IMR-90 (cell line): ENCODE results near the gene SHB. TPM values are rescaled to one million over a fixed set of nuclear protein-coding genes. Genes with fewer than 3 reads are reported as not detected.

Experiments
- ATAC-seq: fragments of 200-7000 bp; cut with Tn5 transposase; 2 replicates; pipeline ENCODE4 v1.9.1; 2020; ENCODE audit warnings: low read depth, mild to moderate bottlenecking, moderate library complexity
- BruUV-seq: library from RNA; stranded (reverse); fragments of 400-500 nt; replicated peaks from 2 replicates; lab custom pipeline; 2021; lab: Mats Ljungman, UMichigan
- CTCF ChIA-PET: fragments of 300-600 bp; formaldehyde crosslinking; extraction: SDS; loops from one replicate; lab custom pipeline; 2021; ENCODE audit warnings: antibody characterized with exemption; lab: Yijun Ruan, JAX
- POLR2A ChIA-PET: fragments of 300-600 bp; sonication (Branson Sonifier 250); formaldehyde crosslinking; loops from one replicate; lab custom pipeline; 2022; ENCODE audit warnings: antibody characterized with exemption; ENCODE audit not compliant: unreplicated experiment; lab: Charles Lee
- DNase-seq: peaks from one replicate; pipeline ENCODE4 v3.0.0; 2013
- H2AFZ ChIP-seq: replicated peaks from 2 replicates; pipeline ENCODE3; 2013; ENCODE audit warnings: low read length, mild to moderate bottlenecking; ENCODE audit not compliant: poor library complexity
- H2AK5ac ChIP-seq: 2 replicates; pipeline ENCODE4 v1.6.1; 2013; ENCODE audit warnings: low read depth, low read length, inconsistent platforms
- H2AK9ac ChIP-seq: replicated peaks from 2 replicates; pipeline ENCODE3; 2013; ENCODE audit warnings: mild to moderate bottlenecking, low read depth, low read length, moderate library complexity; ENCODE audit not compliant: poor library complexity
- H2BK120ac ChIP-seq: 2 replicates; pipeline ENCODE4 v1.6.1; 2013; ENCODE audit warnings: low read depth, low read length, inconsistent platforms
- H2BK15ac ChIP-seq: 3 replicates; pipeline ENCODE4 v1.6.1; 2013; ENCODE audit warnings: low read depth, low read length, inconsistent platforms
- H2BK20ac ChIP-seq: 2 replicates; pipeline ENCODE4 v1.6.1; 2013; ENCODE audit warnings: low read depth, mild to moderate bottlenecking, inconsistent platforms, low read length, moderate library complexity
- H2BK5ac ChIP-seq: 2 replicates; pipeline ENCODE4 v1.6.1; 2013; ENCODE audit warnings: mild to moderate bottlenecking, low read depth, low read length, inconsistent platforms; ENCODE audit not compliant: poor library complexity, severe bottlenecking
- H3K14ac ChIP-seq: replicated peaks from 2 replicates; pipeline ENCODE4 v1.6.1; 2013; ENCODE audit warnings: low read depth, low read length, inconsistent platforms
- H3K18ac ChIP-seq: 2 replicates; pipeline ENCODE4 v1.6.1; 2013; ENCODE audit warnings: low read depth, low read length, control low read depth
- H3K23ac ChIP-seq: 2 replicates; pipeline ENCODE4 v1.6.1; 2013; ENCODE audit warnings: low read depth, low read length, inconsistent platforms
- H3K27ac ChIP-seq: 2 replicates; pipeline ENCODE4 v1.5.1; 2013; ENCODE audit warnings: mild to moderate bottlenecking, control low read depth, low read length; ENCODE audit not compliant: insufficient read depth
- H3K27me3 ChIP-seq: 2 replicates; pipeline ENCODE4 v1.6.1; 2013; ENCODE audit warnings: low read length; ENCODE audit not compliant: control insufficient read depth, insufficient read depth
- H3K36me3 ChIP-seq: 2 replicates; pipeline ENCODE4 v1.6.1; 2013; ENCODE audit warnings: low read length, mixed read lengths; ENCODE audit not compliant: control insufficient read depth, insufficient read depth
- H3K4ac ChIP-seq: 2 replicates; pipeline ENCODE4 v1.6.1; 2013; ENCODE audit warnings: low read depth, low read length, inconsistent platforms
- H3K4me1 ChIP-seq: 2 replicates; pipeline ENCODE4 v1.6.1; 2013; ENCODE audit warnings: low read length, mixed read lengths; ENCODE audit not compliant: control insufficient read depth, insufficient read depth
- H3K4me2 ChIP-seq: 2 replicates; pipeline ENCODE4 v1.6.1; 2013; ENCODE audit warnings: low read depth, mild to moderate bottlenecking, control low read depth, low read length, moderate library complexity
- H3K4me3 ChIP-seq: 2 replicates; pipeline ENCODE4 v1.5.1; 2013; ENCODE audit warnings: low read depth, mild to moderate bottlenecking, control low read depth, low read length, moderate library complexity; ENCODE audit not compliant: insufficient read depth
- H3K56ac ChIP-seq: 2 replicates; pipeline ENCODE4 v1.6.1; 2013; ENCODE audit warnings: low read length, inconsistent platforms; ENCODE audit not compliant: insufficient read depth; ENCODE audit errors: extremely low read depth
- H3K79me1 ChIP-seq, 2 experiments: 2 replicates each; pipeline ENCODE4 v1.6.1; 2013; ENCODE audit warnings: low read length in 2 of 2, inconsistent platforms in 1 of 2, low read depth in 1 of 2
- H3K9ac ChIP-seq: 2 replicates; pipeline ENCODE4 v1.6.1; 2013; ENCODE audit warnings: low read depth, low read length, control low read depth
- H3K9me1 ChIP-seq: 2 replicates; pipeline ENCODE4 v1.6.1; 2013; ENCODE audit warnings: low read length, inconsistent platforms; ENCODE audit not compliant: insufficient read depth
- H3K9me3 ChIP-seq: 2 replicates; pipeline ENCODE4 v1.6.1; 2013; ENCODE audit warnings: low read length; ENCODE audit not compliant: control insufficient read depth, insufficient read depth
- H4K20me1 ChIP-seq: 2 replicates; pipeline ENCODE4 v1.6.1; 2013; ENCODE audit warnings: low read length, inconsistent platforms; ENCODE audit not compliant: insufficient read depth
- H4K5ac ChIP-seq: 2 replicates; pipeline ENCODE4 v1.6.1; 2013; ENCODE audit warnings: mild to moderate bottlenecking, low read depth, low read length, control low read depth
- H4K8ac ChIP-seq, 2 experiments: 2 replicates each; pipeline ENCODE4 v1.6.1; 2013; ENCODE audit warnings: low read depth in 2 of 2, low read length in 2 of 2, control low read depth in 1 of 2, inconsistent platforms in 1 of 2
- H4K91ac ChIP-seq: 2 replicates; pipeline ENCODE4 v1.6.1; 2013; ENCODE audit warnings: low read depth, low read length, inconsistent platforms; ENCODE audit not compliant: insufficient read depth
- BHLHE40 ChIP-seq: fragments of 150-350 bp; IDR thresholded peaks from 2 replicates; pipeline ENCODE4 v1.6.1; 2016; ENCODE audit warnings: mild to moderate bottlenecking, low read depth, low read length
- CTCF ChIP-seq: conservative IDR thresholded peaks from 2 replicates; pipeline ENCODE4 v1.5.1; 2012; ENCODE audit warnings: mild to moderate bottlenecking, low read depth, low read length, improper control_type of control experiment
- FOS ChIP-seq: fragments of 150-350 bp; IDR thresholded peaks from 2 replicates; pipeline ENCODE4 v1.6.1; 2016; ENCODE audit warnings: low read depth, low read length
- MAZ ChIP-seq: IDR thresholded peaks from 2 replicates; pipeline ENCODE4 v1.6.1; 2012; ENCODE audit warnings: low read depth, mild to moderate bottlenecking, low read length, improper control_type of control experiment, moderate library complexity, borderline replicate concordance
- POLR2A ChIP-seq: IDR thresholded peaks from 2 replicates; pipeline ENCODE4 v1.6.1; 2012; ENCODE audit warnings: mild to moderate bottlenecking, low read depth, low read length
- RAD21 ChIP-seq: IDR thresholded peaks from 2 replicates; pipeline ENCODE4 v1.6.1; 2012; ENCODE audit warnings: low read length, improper control_type of control experiment
- SMC3 ChIP-seq: fragments of 150-350 bp; IDR thresholded peaks from 2 replicates; pipeline ENCODE4 v1.6.1; 2016; ENCODE audit warnings: low read depth, mild to moderate bottlenecking, antibody characterized with exemption, low read length, moderate library complexity
- WGBS, 2 experiments: methylation state at CpG; one replicate each; pipeline versions ENCODE4 v1.1.5 to v1.1.7; 2013; ENCODE audit warnings: missing lambda C conversion rate in 2 of 2; ENCODE audit not compliant: insufficient read length in 1 of 2; ENCODE audit errors: extremely low coverage in 2 of 2; 5-methylcytosine and 5-hydroxymethylcytosine counted together
- dilution Hi-C: fragments of 300-500 bp; cut with HindIII; formaldehyde crosslinking; loops from one replicate; pipeline ENCODE4 v1.14.3; 2018; ENCODE audit warnings: low sequenced_read_pairs; ENCODE audit not compliant: unreplicated experiment
- in situ Hi-C: fragments of 300-500 bp; cut with MboI; formaldehyde crosslinking; loops from 3 replicates; pipeline ENCODE4 v1.14.3; 2019; ENCODE audit warnings: low sequenced_read_pairs, inconsistent platforms, mixed read lengths
- intact Hi-C: fragments of 100-400 bp; cut with micrococcal nuclease; formaldehyde crosslinking; loops from 2 replicates; pipeline ENCODE4 v1.10.0; 2022
- polyA plus RNA-seq, 3 experiments: library from polyadenylated mRNA; depleted of rRNA; stranded (reverse); fragments of >200 nt; gene quantifications; 2 replicates each; pipeline ENCODE4 v1.2.3, GENCODE V29; 2012; ENCODE audit warnings: low replicate concordance in 1 of 3
- total RNA-seq: library from RNA; depleted of rRNA; stranded (reverse); fragments of >200 nt; gene quantifications from 2 replicates; pipeline ENCODE4 v1.2.3, GENCODE V29; 2012

The SHB gene
- total and polyA plus RNA-seq, 2 of the 4 experiments (the other 2 are of a cell fraction): 6.1 to 20.4 TPM

DNA sequence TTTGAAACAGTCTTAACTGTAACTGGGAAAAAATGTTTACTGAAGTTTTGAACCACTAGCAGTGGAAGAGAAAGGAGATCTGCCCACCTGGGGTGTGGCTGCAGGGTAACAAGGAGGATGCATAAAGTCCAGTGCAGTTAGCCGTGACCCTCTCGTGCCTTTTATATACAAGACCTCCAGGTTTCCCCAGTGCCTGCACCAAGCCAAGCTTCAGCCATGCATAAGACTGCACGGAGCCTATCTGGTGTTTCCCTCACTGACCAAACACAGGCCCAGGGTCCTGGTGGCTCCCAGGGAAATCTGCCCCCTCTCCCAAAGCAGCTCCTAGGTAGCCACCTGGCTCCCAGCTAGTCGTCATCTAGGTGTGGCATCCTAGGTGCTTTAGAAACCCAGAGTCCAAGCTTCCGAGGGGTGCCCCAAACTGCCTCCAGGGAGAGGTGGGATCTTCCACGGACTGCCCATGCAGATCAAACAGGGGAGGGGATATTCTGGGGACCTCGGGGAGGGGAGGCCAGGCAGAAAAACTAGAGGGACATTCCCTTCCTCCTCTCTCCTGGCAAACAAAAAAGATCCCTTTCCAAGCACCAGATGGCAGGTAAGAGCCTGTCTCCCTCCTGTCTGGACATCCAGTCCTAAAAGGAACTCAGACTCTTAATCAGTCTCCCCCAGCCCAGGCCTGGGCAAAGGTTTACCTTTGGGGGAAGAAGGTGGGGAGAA lies 2.7 kb downstream of the SHB start:
- peak overlapping the region; percentile 93 for H3K4me2 ChIP-seq
- peak overlapping the region; percentile 47 for H3K18ac ChIP-seq
- H2BK5ac ChIP-seq: peak overlapping the region; percentile 79
- H2BK15ac ChIP-seq: peak overlapping the region; percentile 55; the same call in 1 of the 3 replicates
- dilution Hi-C loops: loop anchor here (25.0 kb wide), 1 partner anchor 129 kb away; no protein-coding TSS in a partner anchor
- peak overlapping the region; percentile 57; the same call in 1 of the 2 replicates for H3K56ac ChIP-seq
- no peak for ATAC-seq
- no peaks in the 10 kb centered on the region for H3K27me3 ChIP-seq
- peaks cover 31% of the 10 kb centered on the region for H3K4me1 ChIP-seq
- in situ Hi-C loops: loop anchor here (10.0 to 25.0 kb wide), 2 partner anchors 142 to 579 kb away; partner anchors contain the start of gene POLR1E
- H2AK5ac ChIP-seq: peak overlapping the region; percentile 71
- peaks cover 37% of the 10 kb centered on the region for H3K9me1 ChIP-seq
- H3K9ac ChIP-seq: peak overlapping the region; percentile 98
- H3K27ac ChIP-seq: peak overlapping the region; percentile 87
- WGBS, 2 experiments: no CpG with 5 or more reads among the region's 7 CpGs
- TSS peak; percentile 13 for BruUV-seq
- peaks cover 12% of the 10 kb centered on the region for H3K36me3 ChIP-seq
- peak overlapping the region; percentile 81 for H3K4ac ChIP-seq
- peak overlapping the region; percentile 89 for H3K4me3 ChIP-seq
- TF ChIP-seq MAZ: no peak
- no peak for TF ChIP-seq BHLHE40
- TF ChIP-seq POLR2A: peak; percentile 11; the same call in 1 of the 2 replicates
- 0 out of 2 replicates have a peak, but pooled peaks have one; percentile 10 for TF ChIP-seq CTCF
- no peak for TF ChIP-seq SMC3
- peak; percentile 15; the same call in 1 of the 2 replicates for TF ChIP-seq RAD21
- TF ChIP-seq FOS: no peak
- peaks cover 0 to 60% of the 10 kb centered on the region in 2 experiments; a peak in 3 of 4 replicates for H3K79me1 ChIP-seq
- ChIA-PET POLR2A (no interaction called here), CTCF (no interaction called here)
- no peaks in the 10 kb centered on the region for H3K9me3 ChIP-seq
- H2AK9ac ChIP-seq: peak overlapping the region; percentile 94
- peak overlapping the region; percentile 84 for H4K91ac ChIP-seq
- H4K20me1 ChIP-seq: peaks cover 61% of the 10 kb centered on the region
- H2AFZ ChIP-seq: peak overlapping the region; percentile 2
- no peak overlapping the region; the same call in 1 of the 2 replicates for H2BK20ac ChIP-seq
- peak overlapping the region; percentile 49 to 61; a peak in 2 of 4 replicates for H4K8ac ChIP-seq
- H2BK120ac ChIP-seq: peak overlapping the region; percentile 63; the same call in 1 of the 2 replicates
- peak overlapping the region; percentile 91 for H3K14ac ChIP-seq
- 0 out of 2 replicates have a peak overlapping the region, but pooled peaks have one; percentile 9 for H4K5ac ChIP-seq
- no peak for DNase-seq
- H3K23ac ChIP-seq: peak overlapping the region; percentile 88
- intact Hi-C loops: loop anchor here (2.0 to 5.0 kb wide), 4 partner anchors 40 to 296 kb away; no protein-coding TSS in a partner anchor
